OCI-LY3 (cell line): ENCODE data around the gene AKAP17A.

Source experiments
- EZH2phosphoT487 ChIP-seq: fragments of 200-600 bp; shearing (Covaris generic); IDR thresholded peaks from 2 replicates; pipeline ENCODE4 v1.6.1; 2018; ENCODE audit warnings: antibody characterized with exemption, mixed run types, low read depth
- TF ChIP-seq, protein P1 (sequence below): fragments of 200-600, 300-600 bp; sonication (generic); IDR thresholded peaks from 2 replicates; pipeline ENCODE4 v1.5.1; 2014; ENCODE audit warnings: antibody characterized with exemption, low read length, low read depth

DNA sequence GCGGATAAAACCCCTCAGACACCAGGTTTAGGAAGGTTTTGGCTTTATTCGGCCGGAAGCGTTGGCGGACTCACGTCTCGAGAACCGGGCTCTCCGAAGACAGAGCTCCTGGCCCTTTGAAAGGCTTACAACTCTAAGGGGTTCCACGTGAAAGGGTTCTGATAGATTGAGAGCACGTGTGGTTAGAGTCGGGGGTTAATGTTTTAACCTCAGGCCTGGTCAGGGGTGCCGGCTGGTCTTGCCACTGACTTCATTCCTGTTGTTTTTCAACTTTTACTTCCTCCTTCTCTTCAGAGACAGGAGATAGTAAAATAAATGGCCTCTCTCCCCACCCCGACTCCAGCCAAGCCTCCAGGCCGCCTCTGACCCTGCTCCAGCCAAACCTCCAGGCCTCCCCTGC is 18.8 kb downstream of the AKAP17A start:
- TF ChIP-seq, protein P1, sequence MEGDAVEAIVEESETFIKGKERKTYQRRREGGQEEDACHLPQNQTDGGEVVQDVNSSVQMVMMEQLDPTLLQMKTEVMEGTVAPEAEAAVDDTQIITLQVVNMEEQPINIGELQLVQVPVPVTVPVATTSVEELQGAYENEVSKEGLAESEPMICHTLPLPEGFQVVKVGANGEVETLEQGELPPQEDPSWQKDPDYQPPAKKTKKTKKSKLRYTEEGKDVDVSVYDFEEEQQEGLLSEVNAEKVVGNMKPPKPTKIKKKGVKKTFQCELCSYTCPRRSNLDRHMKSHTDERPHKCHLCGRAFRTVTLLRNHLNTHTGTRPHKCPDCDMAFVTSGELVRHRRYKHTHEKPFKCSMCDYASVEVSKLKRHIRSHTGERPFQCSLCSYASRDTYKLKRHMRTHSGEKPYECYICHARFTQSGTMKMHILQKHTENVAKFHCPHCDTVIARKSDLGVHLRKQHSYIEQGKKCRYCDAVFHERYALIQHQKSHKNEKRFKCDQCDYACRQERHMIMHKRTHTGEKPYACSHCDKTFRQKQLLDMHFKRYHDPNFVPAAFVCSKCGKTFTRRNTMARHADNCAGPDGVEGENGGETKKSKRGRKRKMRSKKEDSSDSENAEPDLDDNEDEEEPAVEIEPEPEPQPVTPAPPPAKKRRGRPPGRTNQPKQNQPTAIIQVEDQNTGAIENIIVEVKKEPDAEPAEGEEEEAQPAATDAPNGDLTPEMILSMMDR: no peak
- TF ChIP-seq EZH2phosphoT487: no peak
